Transverse colon (tissue), 4 donors: ENCODE data around the gene OVAAL. TPM values are rescaled to one million over a fixed set of nuclear protein-coding genes. Genes with fewer than 3 reads are reported as not detected.

Experiments
- DNase-seq: peaks from one replicate; pipeline ENCODE4 v3.0.0-alpha.2; 2019
- H3K27ac ChIP-seq, 4 donors: fragments of 200-600 bp; sonication (generic); 2 replicates each; pipeline ENCODE4 v1.5.1; 2016 to 2018; ENCODE audit warnings: inconsistent platforms in 4 of 4
- H3K27me3 ChIP-seq: fragments of 200-600 bp; sonication (generic); 2 replicates; pipeline ENCODE4 v1.5.1; 2017; ENCODE audit warnings: inconsistent platforms
- H3K36me3 ChIP-seq, 4 donors: fragments of 200-600 bp; sonication (generic); 2 replicates each; pipeline ENCODE4 v1.5.1; 2017 to 2019; ENCODE audit warnings: inconsistent platforms in 4 of 4
- H3K4me1 ChIP-seq, 4 donors: fragments of 200-600 bp; sonication (generic); 2 replicates each; pipeline ENCODE4 v1.5.1; 2017 to 2020; ENCODE audit warnings: inconsistent platforms in 4 of 4
- H3K4me3 ChIP-seq, 4 donors: fragments of 200-600 bp; sonication (generic); 1 replicate in 1 of 4; 2 replicates in 3 of 4; pipeline versions ENCODE4 v1.5.1 to v1.6.1; 2017 to 2019; ENCODE audit warnings: inconsistent platforms in 4 of 4
- H3K9me3 ChIP-seq, 2 donors: fragments of 200-600 bp; sonication (generic); 2 replicates each; pipeline ENCODE4 v1.5.1; 2017 to 2019; ENCODE audit warnings: inconsistent platforms in 2 of 2
- EP300 ChIP-seq: sonication (generic); formaldehyde crosslinking; IDR thresholded peaks from one replicate; pipeline ENCODE4 v1.6.1; 2017; ENCODE audit warnings: antibody characterized with exemption, low read depth
- POLR2A ChIP-seq: fragments of 450-650 bp; IDR thresholded peaks from one replicate; pipeline ENCODE4 v1.6.1; 2016; ENCODE audit warnings: antibody characterized with exemption, mild to moderate bottlenecking, moderate library complexity
- POLR2AphosphoS5 ChIP-seq, 3 donors: sonication (generic); formaldehyde crosslinking; IDR thresholded peaks; one replicate each; pipeline ENCODE4 v1.6.1; 2016; ENCODE audit warnings: antibody characterized with exemption in 3 of 3
- WGBS, 2 donors: methylation state at CpG; one replicate each; pipeline ENCODE4 v1.1.5; 2018; ENCODE audit warnings: low coverage in 1 of 2; 5-methylcytosine and 5-hydroxymethylcytosine counted together
- in situ Hi-C, 4 donors: fragments of 200-750 bp; cut with MboI; loops; one replicate each; pipeline versions ENCODE4 v1.15.0 to v1.15.1; 2017; ENCODE audit warnings: low sequenced_read_pairs in 3 of 4, low pct_ligation_motif_present in 1 of 4, low pct_unique_long_range_greater_than_20kb in 1 of 4
- intact Hi-C: fragments of 100-400 bp; cut with DNase I; formaldehyde crosslinking; loops from one replicate; pipeline ENCODE4 v1.15.1; 2023; ENCODE audit warnings: low total_unique reads
- total RNA-seq, 4 donors: library from RNA; depleted of rRNA; stranded (reverse); fragments of >200 nt; gene quantifications; one replicate each; pipeline ENCODE4 v1.1.0, GENCODE V29; 2016
- TF ChIP-seq, protein P1 (sequence below), 5 experiments: fragments of 200-600 bp in 3 of 5; fragments of 450-650 bp in 2 of 5; sonication (generic) in 3 of 5; IDR thresholded peaks; 1 replicate in 2 of 5; 2 replicates in 3 of 5; pipeline ENCODE4 v1.5.1; 2016 to 2017; ENCODE audit warnings: antibody characterized with exemption in 5 of 5, inconsistent platforms in 3 of 5, mild to moderate bottlenecking in 2 of 5, moderate library complexity in 1 of 5

OVAAL gene
- total RNA-seq, 4 donors from 2014 or later, result 0.41 TPM; not detected in 3

GRCh38 chr1:180609643-180610555, 51.1 kb downstream of the OVAAL start:
- intact Hi-C loops, result no loop called here
- H3K4me3 ChIP-seq, result no peak overlapping the region
- no peaks in the 10 kb centered on the region for H3K27me3 ChIP-seq
- no peak for DNase-seq
- in situ Hi-C loops, result no loop called here
- H3K9me3 ChIP-seq, result no peaks in the 10 kb centered on the region
- no peak overlapping the region for H3K27ac ChIP-seq
- H3K4me1 ChIP-seq, result no peaks in the 10 kb centered on the region
- TF ChIP-seq, protein P1, sequence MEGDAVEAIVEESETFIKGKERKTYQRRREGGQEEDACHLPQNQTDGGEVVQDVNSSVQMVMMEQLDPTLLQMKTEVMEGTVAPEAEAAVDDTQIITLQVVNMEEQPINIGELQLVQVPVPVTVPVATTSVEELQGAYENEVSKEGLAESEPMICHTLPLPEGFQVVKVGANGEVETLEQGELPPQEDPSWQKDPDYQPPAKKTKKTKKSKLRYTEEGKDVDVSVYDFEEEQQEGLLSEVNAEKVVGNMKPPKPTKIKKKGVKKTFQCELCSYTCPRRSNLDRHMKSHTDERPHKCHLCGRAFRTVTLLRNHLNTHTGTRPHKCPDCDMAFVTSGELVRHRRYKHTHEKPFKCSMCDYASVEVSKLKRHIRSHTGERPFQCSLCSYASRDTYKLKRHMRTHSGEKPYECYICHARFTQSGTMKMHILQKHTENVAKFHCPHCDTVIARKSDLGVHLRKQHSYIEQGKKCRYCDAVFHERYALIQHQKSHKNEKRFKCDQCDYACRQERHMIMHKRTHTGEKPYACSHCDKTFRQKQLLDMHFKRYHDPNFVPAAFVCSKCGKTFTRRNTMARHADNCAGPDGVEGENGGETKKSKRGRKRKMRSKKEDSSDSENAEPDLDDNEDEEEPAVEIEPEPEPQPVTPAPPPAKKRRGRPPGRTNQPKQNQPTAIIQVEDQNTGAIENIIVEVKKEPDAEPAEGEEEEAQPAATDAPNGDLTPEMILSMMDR (IDR thresholded peaks at IDR 0.05), result no peak
- TF ChIP-seq POLR2A (no peak), POLR2AphosphoS5 (IDR thresholded peaks at IDR 0.05) (no peak), EP300 (no peak)
- H3K36me3 ChIP-seq, result no peaks in the 10 kb centered on the region
- WGBS, 2 donors, result 62 to 74% methylated on average over 3 to 7 of the region's 7 CpGs

- in situ Hi-C loops, result no loop called here
- Histone ChIP-seq H3K9me3 (no peaks in the 10 kb centered on the region), H3K27me3 (no peaks in the 10 kb centered on the region), H3K4me3 (no peak overlapping the region), H3K4me1 (no peaks in the 10 kb centered on the region), H3K27ac (no peak overlapping the region), H3K36me3 (no peaks in the 10 kb centered on the region)
- 45 to 83% methylated on average over 2 to 3 of the region's 3 CpGs for WGBS, 2 donors
- TF ChIP-seq, protein P1 (IDR thresholded peaks at IDR 0.05), result no peak
- TF ChIP-seq POLR2A, result no peak
- no peak for TF ChIP-seq EP300
- no peak for TF ChIP-seq POLR2AphosphoS5 (IDR thresholded peaks at IDR 0.05)
- no peak for DNase-seq
- intact Hi-C loops, result no loop called here
Measured at GRCh38 chr1:180610556-180611015, 51.8 kb downstream of the OVAAL start.

DNA sequence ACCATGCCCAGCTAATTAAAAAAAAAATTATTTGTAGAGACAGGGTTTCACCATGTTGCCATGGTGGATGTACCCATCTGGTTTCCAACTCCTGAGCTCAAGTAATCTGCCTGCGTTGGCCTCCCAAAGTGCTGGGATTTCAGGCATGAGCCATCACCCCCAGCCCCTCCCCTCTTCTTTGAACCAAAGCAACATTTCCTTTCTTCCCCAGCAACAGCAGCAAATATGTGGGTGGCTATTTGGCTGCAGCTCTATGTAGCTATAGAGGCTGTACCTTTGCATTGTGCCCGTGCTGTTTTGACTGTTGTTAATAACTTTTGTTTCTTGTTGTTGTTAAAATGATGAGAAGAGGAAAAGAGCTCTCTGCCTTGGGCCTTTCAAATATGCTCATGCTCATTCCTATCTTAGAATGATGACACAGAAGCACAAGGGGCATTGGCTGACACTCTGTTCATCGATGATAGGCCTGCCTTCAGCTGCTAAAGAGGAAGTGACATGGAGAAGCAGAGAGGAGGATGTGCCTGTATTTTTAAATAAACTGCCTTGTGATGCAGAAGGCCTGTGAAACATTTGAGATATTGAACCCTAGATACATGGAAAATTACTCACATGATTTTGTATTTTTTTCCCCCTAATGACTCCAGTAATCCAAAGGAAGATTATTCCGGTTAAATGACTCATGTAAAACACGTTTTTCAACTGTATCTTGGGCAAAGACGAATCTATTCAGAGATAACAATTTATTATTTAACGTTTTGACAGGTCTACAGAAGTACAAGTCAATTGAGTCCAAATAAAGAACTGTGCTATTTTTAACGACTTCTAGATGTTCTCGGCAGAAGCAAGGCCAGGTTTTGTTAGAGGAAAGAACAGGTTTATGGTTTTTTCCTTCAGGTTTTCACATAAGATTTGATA, 52.5 kb downstream of the OVAAL start:
- WGBS, 2 donors, result 56 to 59% methylated on average over 8 to 9 of the region's 9 CpGs
- no peak overlapping the region for H3K27ac ChIP-seq
- intact Hi-C loops, result no loop called here
- TF ChIP-seq POLR2A (no peak), POLR2AphosphoS5 (IDR thresholded peaks at IDR 0.05) (no peak)
- in situ Hi-C loops, result no loop called here
- H3K9me3 ChIP-seq, result no peaks in the 10 kb centered on the region
- DNase-seq, result no peak
- no peaks in the 10 kb centered on the region for H3K27me3 ChIP-seq
- H3K4me3 ChIP-seq, result no peak overlapping the region
- no peaks in the 10 kb centered on the region for H3K4me1 ChIP-seq
- H3K36me3 ChIP-seq, result no peaks in the 10 kb centered on the region

GRCh38 chr1:180612632-180613031, 53.9 kb downstream of the OVAAL start:
- DNase-seq, result no peak
- Histone ChIP-seq H3K9me3 (no peaks in the 10 kb centered on the region), H3K27ac (no peak overlapping the region), H3K27me3 (no peaks in the 10 kb centered on the region), H3K4me1 (no peaks in the 10 kb centered on the region), H3K36me3 (no peaks in the 10 kb centered on the region), H3K4me3 (no peak overlapping the region)
- in situ Hi-C loops, result no loop called here
- TF ChIP-seq POLR2AphosphoS5 (IDR thresholded peaks at IDR 0.05) (no peak), POLR2A (no peak), EP300 (no peak)
- TF ChIP-seq, protein P1 (IDR thresholded peaks at IDR 0.05), result no peak
- 94 to 100% methylated on average over 1 of the region's 1 CpG for WGBS, 2 donors
- intact Hi-C loops, result no loop called here
